Natural killer cell (primary cell): ENCODE results near the gene FOXJ3. TPM values are rescaled to one million over a fixed set of nuclear protein-coding genes. Genes with fewer than 3 reads are reported as not detected.

Source experiments
- ATAC-seq, 3 donors: fragments of 150-1000 bp in 2 of 3; fragments of 200-7000 bp in 1 of 3; cut with Tn5 transposase; 1 replicate in 1 of 3; 2 replicates in 2 of 3; pipeline ENCODE4 v1.10.0; 2021; ENCODE audit warnings: mild to moderate bottlenecking in 2 of 3, moderate library complexity in 2 of 3
- DNase-seq, 2 donors: peaks; one replicate each; pipeline versions ENCODE4 v3.0.0 to v3.0.0-alpha.2; 2013 to 2021; ENCODE audit warnings: mixed read lengths in 1 of 2
- H3K27ac ChIP-seq: one replicate; pipeline ENCODE4 v1.5.1; 2013; ENCODE audit warnings: mild to moderate bottlenecking, low read length
- H3K27me3 ChIP-seq: one replicate; pipeline ENCODE4 v1.6.1; 2013; ENCODE audit warnings: low read length; ENCODE audit not compliant: control insufficient read depth, insufficient read depth
- H3K36me3 ChIP-seq: one replicate; pipeline ENCODE4 v1.6.1; 2013; ENCODE audit warnings: low read length; ENCODE audit not compliant: control insufficient read depth, insufficient read depth
- H3K4me1 ChIP-seq: one replicate; pipeline ENCODE4 v1.6.1; 2013; ENCODE audit warnings: low read length; ENCODE audit not compliant: control insufficient read depth, insufficient read depth
- H3K4me3 ChIP-seq: one replicate; pipeline ENCODE4 v1.5.1; 2013; ENCODE audit warnings: low read length
- H3K9me3 ChIP-seq: one replicate; pipeline ENCODE4 v1.6.1; 2013; ENCODE audit warnings: low read length; ENCODE audit not compliant: control insufficient read depth, insufficient read depth
- H3K27ac Mint-ChIP-seq, 2 donors: one replicate each; pipeline ENCODE4 v1.8.0; 2022; ENCODE audit warnings: mild to moderate bottlenecking in 2 of 2, mixed read lengths in 2 of 2, moderate library complexity in 1 of 2
- H3K27me3 Mint-ChIP-seq, 2 donors: one replicate each; pipeline ENCODE4 v1.8.0; 2022; ENCODE audit warnings: low read depth in 2 of 2, mixed read lengths in 2 of 2
- H3K36me3 Mint-ChIP-seq: one replicate; pipeline ENCODE4 v1.8.0; 2022; ENCODE audit warnings: mixed read lengths
- H3K4me1 Mint-ChIP-seq, 2 donors: one replicate each; pipeline ENCODE4 v1.8.0; 2022; ENCODE audit warnings: mixed read lengths in 2 of 2
- H3K4me3 Mint-ChIP-seq: one replicate; pipeline ENCODE4 v1.8.0; 2022; ENCODE audit warnings: mild to moderate bottlenecking, moderate library complexity, mixed read lengths
- H3K9me3 Mint-ChIP-seq, 2 donors: one replicate each; pipeline ENCODE4 v1.8.0; 2022; ENCODE audit warnings: mixed read lengths in 2 of 2
- CTCF ChIP-seq: fragments of 200-600 bp; IDR thresholded peaks from one replicate; pipeline ENCODE4 v1.8.0; 2022; ENCODE audit warnings: antibody characterized with exemption
- WGBS: methylation state at CpG from one replicate; pipeline ENCODE4 v1.1.7; 2013; ENCODE audit warnings: missing lambda C conversion rate; ENCODE audit not compliant: insufficient coverage; 5-methylcytosine and 5-hydroxymethylcytosine counted together
- intact Hi-C: fragments of 100-400 bp; cut with micrococcal nuclease; formaldehyde crosslinking; loops from one replicate; pipeline ENCODE4 v1.14.2; 2022
- total RNA-seq, 4 donors: library from RNA; stranded (reverse); fragments of 120-200 nt in 1 of 4; gene quantifications; one replicate each; pipeline versions ENCODE4 v1.2.3 to v1.2.4, GENCODE V29; 2013 to 2022

FOXJ3 gene
- total RNA-seq, 3 donors from 2014 or later (not counting 1 experiment from before 2014, with no cell fraction given) = 81.9 to 93.8 (median 82.5) TPM

DNA sequence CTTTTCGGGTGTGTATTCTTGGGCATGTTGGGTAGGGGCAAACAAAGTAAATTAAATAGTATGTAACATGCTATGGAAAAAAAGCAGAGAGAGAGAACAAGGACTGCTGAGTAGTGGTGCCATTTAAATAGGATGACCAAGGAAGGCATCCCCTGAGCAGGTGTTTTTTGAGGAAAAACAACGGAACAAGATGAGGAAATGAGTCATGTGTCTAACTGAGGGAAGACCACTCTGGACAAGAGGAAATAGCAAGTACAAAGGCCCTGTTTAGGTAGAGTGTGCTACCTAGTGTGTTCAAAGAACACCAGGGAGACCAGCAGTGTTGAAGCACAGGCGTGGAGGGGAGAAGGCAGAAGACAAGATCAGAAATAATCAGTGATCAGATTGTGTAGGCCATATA, 150.4 kb downstream of the FOXJ3 start:
- Histone ChIP-seq H3K4me1 (no peaks in the 10 kb centered on the region), H3K27me3 (no peaks in the 10 kb centered on the region), H3K4me3 (no peak overlapping the region), H3K27ac (no peak overlapping the region), H3K36me3 (peaks cover 39% of the 10 kb centered on the region), H3K9me3 (no peaks in the 10 kb centered on the region)
- ATAC-seq = no peak
- no peak for DNase-seq
- no peaks in the 10 kb centered on the region for H3K27me3 Mint-ChIP-seq
- TF ChIP-seq CTCF = no peak
- H3K9me3 Mint-ChIP-seq = no peaks in the 10 kb centered on the region
- no peak overlapping the region for H3K4me3 Mint-ChIP-seq
- WGBS = 90% methylated on average over 3 of the region's 3 CpGs
- H3K36me3 Mint-ChIP-seq = peaks cover 9% of the 10 kb centered on the region
- no peak overlapping the region for H3K27ac Mint-ChIP-seq
- peaks cover 0 to 6% of the 10 kb centered on the region in 2 donors for H3K4me1 Mint-ChIP-seq
- intact Hi-C loops = no loop called here

GRCh38 chr1:42183957-42184268, 151.1 kb downstream of the FOXJ3 start:
- Mint-ChIP-seq H3K9me3 (no peaks in the 10 kb centered on the region), H3K4me1 (peaks cover 0 to 6% of the 10 kb centered on the region in 2 donors), H3K27ac (no peak overlapping the region), H3K36me3 (peaks cover 9% of the 10 kb centered on the region), H3K4me3 (no peak overlapping the region), H3K27me3 (no peaks in the 10 kb centered on the region)
- peaks cover 36% of the 10 kb centered on the region for H3K36me3 ChIP-seq
- H3K27ac ChIP-seq = no peak overlapping the region
- ATAC-seq (no peak), DNase-seq (no peak)
- no peak overlapping the region for H3K4me3 ChIP-seq
- H3K9me3 ChIP-seq = no peaks in the 10 kb centered on the region
- no peak for TF ChIP-seq CTCF
- no peaks in the 10 kb centered on the region for H3K27me3 ChIP-seq
- no peaks in the 10 kb centered on the region for H3K4me1 ChIP-seq
- WGBS = 95% methylated on average over 5 of the region's 6 CpGs
- intact Hi-C loops = no loop called here

- no peaks in the 10 kb centered on the region for H3K9me3 Mint-ChIP-seq
- TF ChIP-seq CTCF = no peak
- peaks cover 0 to 6% of the 10 kb centered on the region in 2 donors for H3K4me1 Mint-ChIP-seq
- Histone ChIP-seq H3K9me3 (no peaks in the 10 kb centered on the region), H3K36me3 (peaks cover 31% of the 10 kb centered on the region), H3K27ac (no peak overlapping the region), H3K27me3 (no peaks in the 10 kb centered on the region), H3K4me3 (no peak overlapping the region), H3K4me1 (no peaks in the 10 kb centered on the region)
- H3K36me3 Mint-ChIP-seq = peaks cover 9% of the 10 kb centered on the region
- H3K4me3 Mint-ChIP-seq = no peak overlapping the region
- intact Hi-C loops = no loop called here
- H3K27me3 Mint-ChIP-seq = no peaks in the 10 kb centered on the region
- ATAC-seq (no peak), DNase-seq (no peak)
- 100% methylated on average over 2 of the region's 7 CpGs for WGBS
- no peak overlapping the region for H3K27ac Mint-ChIP-seq
Observed at GRCh38 chr1:42183210-42183956, 151.7 kb downstream of the FOXJ3 start.

DNA sequence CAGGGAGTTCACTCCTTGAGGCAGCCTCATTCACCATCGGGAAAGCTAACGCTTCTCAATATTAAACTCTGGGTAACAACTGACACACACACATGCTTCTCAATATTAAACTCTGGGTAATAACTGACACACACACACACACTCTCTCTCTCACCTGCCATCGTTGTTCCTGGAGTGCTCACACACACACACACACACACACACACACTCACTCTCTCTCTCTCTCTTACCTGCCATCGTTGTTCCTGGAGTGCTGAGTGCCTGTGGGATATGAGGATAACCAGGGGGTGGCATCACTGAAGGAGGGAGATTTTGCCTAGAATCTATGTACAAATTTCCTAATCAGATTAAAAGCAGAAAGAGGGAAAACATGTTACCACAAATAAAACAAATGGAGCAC, 153.3 kb downstream of the FOXJ3 start:
- intact Hi-C loops = no loop called here
- DNase-seq (no peak), ATAC-seq (no peak)
- no peaks in the 10 kb centered on the region for H3K9me3 Mint-ChIP-seq
- Histone ChIP-seq H3K36me3 (peaks cover 20% of the 10 kb centered on the region), H3K4me1 (no peaks in the 10 kb centered on the region), H3K4me3 (no peak overlapping the region), H3K27me3 (no peaks in the 10 kb centered on the region), H3K27ac (no peak overlapping the region), H3K9me3 (no peaks in the 10 kb centered on the region)
- H3K27ac Mint-ChIP-seq = peak overlapping the region in 1 of 2 donors; percentile 27
- H3K4me1 Mint-ChIP-seq = peaks cover 0 to 9% of the 10 kb centered on the region in 2 donors
- 97% methylated on average over 3 of the region's 4 CpGs for whole genome bisulfite sequencing
- no peak for TF ChIP-seq CTCF
- H3K27me3 Mint-ChIP-seq = no peaks in the 10 kb centered on the region
- H3K36me3 Mint-ChIP-seq = no peaks in the 10 kb centered on the region
- H3K4me3 Mint-ChIP-seq = no peak overlapping the region
